Smooth muscle cell of trachea (primary cell): ENCODE measurements around the gene CT45A6. TPM values are rescaled to one million over a fixed set of nuclear protein-coding genes. Genes with fewer than 3 reads are reported as not detected.

Experiments used
- total RNA-seq: library from RNA; depleted of rRNA; stranded (reverse); fragments of >200 nt; gene quantifications from 2 replicates; pipeline ENCODE4 v1.2.1, GENCODE V29; 2014

CT45A6 gene, protein sequence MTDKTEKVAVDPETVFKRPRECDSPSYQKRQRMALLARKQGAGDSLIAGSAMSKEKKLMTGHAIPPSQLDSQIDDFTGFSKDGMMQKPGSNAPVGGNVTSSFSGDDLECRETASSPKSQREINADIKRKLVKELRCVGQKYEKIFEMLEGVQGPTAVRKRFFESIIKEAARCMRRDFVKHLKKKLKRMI
- not detected in 2 replicates for total RNA-seq

GRCh38 chrX:135802687-135803086, at the start of gene CT45A6:
TSS of gene CT45A6 (minus strand) at chrX:135802787. CDS start at chrX:135798993, 3,794 bp downstream.

GRCh38 chrX:135837180-135837579, 34.6 kb upstream of the CT45A6 start, which contains the start of gene CT45A7:
TSS of gene CT45A7 (minus strand) at chrX:135837280. CDS start at chrX:135833533, 3,747 bp downstream.

DNA sequence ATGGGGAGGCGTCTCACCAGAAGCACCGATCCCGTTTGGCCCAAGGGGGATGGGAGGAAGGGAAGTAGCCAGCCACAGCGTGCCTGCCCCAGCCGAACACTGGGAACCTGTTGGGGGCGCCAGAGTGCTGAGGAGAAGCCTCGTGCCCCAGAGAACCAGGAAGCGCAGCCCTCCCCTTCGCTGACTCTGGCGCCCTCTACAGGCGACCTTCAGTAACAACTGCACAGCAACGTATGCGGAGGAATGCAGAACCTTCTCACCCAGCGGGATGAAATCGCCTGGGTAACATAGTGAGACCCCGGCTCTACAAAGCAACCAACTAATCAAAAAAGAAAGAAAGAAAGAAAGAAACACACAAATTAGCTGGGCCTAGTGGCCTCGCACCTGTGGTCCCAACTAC, 17.3 kb upstream of the CT45A6 start, which contains the start of gene CT45A2:
Gene CT45A2 (minus strand): TSS at position 101 of the 400 bp plus-strand sequence. CDS start 3,747 bp downstream, outside the sequence.

GRCh38 chrX:135785403-135785802, 17.2 kb downstream of the CT45A6 start, which contains the start of gene CT45A5:
TSS of gene CT45A5 (minus strand) at chrX:135785503. CDS start at chrX:135781729, 3,774 bp downstream.

DNA sequence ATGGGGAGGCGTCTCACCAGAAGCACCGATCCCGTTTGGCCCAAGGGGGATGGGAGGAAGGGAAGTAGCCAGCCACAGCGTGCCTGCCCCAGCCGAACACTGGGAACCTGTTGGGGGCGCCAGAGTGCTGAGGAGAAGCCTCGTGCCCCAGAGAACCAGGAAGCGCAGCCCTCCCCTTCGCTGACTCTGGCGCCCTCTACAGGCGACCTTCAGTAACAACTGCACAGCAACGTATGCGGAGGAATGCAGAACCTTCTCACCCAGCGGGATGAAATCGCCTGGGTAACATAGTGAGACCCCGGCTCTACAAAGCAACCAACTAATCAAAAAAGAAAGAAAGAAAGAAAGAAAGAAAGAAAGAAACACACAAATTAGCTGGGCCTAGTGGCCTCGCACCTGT, 34.5 kb downstream of the CT45A6 start, which contains the start of gene CT45A3:
Gene CT45A3 (minus strand): TSS at position 101 of the 400 bp plus-strand sequence. CDS start 3,747 bp downstream, outside the sequence.

Other genes with a start within 250 kb of the CT45A6 start
- gene CT45A1, start 89.1 kb downstream of the CT45A6 start, total RNA-seq, result not detected in 2 replicates
- gene CT45A3, start 34.6 kb downstream of the CT45A6 start, total RNA-seq, result not detected in 2 replicates
- gene CT45A5, start 17.3 kb downstream of the CT45A6 start, total RNA-seq, result not detected in 2 replicates
- gene CT45A2, start 17.2 kb upstream of the CT45A6 start, total RNA-seq, result not detected in 2 replicates
- gene CT45A7, start 34.5 kb upstream of the CT45A6 start, total RNA-seq, result not detected in 2 replicates
- gene CT45A8, start 51.8 kb upstream of the CT45A6 start, total RNA-seq, result not detected in 2 replicates
- not detected in 2 replicates for gene CT45A9, start 69.0 kb upstream of the CT45A6 start, total RNA-seq
- not detected in 2 replicates for gene CT45A10, start 90.7 kb upstream of the CT45A6 start, total RNA-seq
- gene SAGE1, start 90.9 kb upstream of the CT45A6 start, total RNA-seq, result not detected in 2 replicates
- gene MMGT1, start 171.2 kb upstream of the CT45A6 start, total RNA-seq, result 11.4 and 12.9 TPM in 2 replicates
- gene SLC9A6, start 182.6 kb upstream of the CT45A6 start, total RNA-seq, result 21.7 and 32.6 TPM in 2 replicates